ENCODE results near the gene NUDT2. TPM values are rescaled to one million over a fixed set of nuclear protein-coding genes. Genes with fewer than 3 reads are reported as not detected.

NUDT2 gene
- total and polyA plus RNA-seq, 2 donors (not counting 1 experiment from before 2014, with no cell fraction given) = 12.2 to 20.4 TPM

DNA sequence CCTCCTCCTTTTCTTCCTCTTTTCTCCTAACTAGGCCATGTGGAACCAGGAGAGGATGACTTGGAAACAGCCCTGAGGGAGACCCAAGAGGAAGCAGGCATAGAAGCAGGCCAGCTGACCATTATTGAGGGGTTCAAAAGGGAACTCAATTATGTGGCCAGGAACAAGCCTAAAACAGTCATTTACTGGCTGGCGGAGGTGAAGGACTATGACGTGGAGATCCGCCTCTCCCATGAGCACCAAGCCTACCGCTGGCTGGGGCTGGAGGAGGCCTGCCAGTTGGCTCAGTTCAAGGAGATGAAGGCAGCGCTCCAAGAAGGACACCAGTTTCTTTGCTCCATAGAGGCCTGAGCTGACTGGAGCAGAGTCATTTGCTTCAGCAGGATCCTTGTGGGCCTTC lies 13.7 kb downstream of the NUDT2 start:
- no peak for DNase-seq
- H3K4me3 ChIP-seq (ENCODE audit: control extremely low read depth in 1 of 5, extremely low read depth in 1 of 5, insufficient read depth in 1 of 5, low read depth in 2 of 5, low read length in 4 of 5) = no peak overlapping the region
- H3K4me2 ChIP-seq (replicated peaks; ENCODE audit: low read depth, low read length, poor library complexity, severe bottlenecking) = no peak overlapping the region
- H3K4me1 ChIP-seq (ENCODE audit: control insufficient read depth in 2 of 2, insufficient read depth in 2 of 2, low read length in 2 of 2) = no peaks in the 10 kb centered on the region
- no peaks in the 10 kb centered on the region for H3K27me3 ChIP-seq (replicated peaks in 1 of 4; ENCODE audit: control extremely low read depth in 1 of 4, control insufficient read depth in 3 of 4, insufficient read depth in 4 of 4, low read length in 3 of 4)
- Mint-ChIP-seq H3K4me3 (no peak overlapping the region), H3K4me1 (no peaks in the 10 kb centered on the region), H3K27ac (no peak overlapping the region), H3K27me3 (no peaks in the 10 kb centered on the region), H3K9me3 (ENCODE audit: insufficient read depth) (no peaks in the 10 kb centered on the region)
- ATAC-seq (ENCODE audit: low read depth) = no peak
- H2AFZ ChIP-seq (ENCODE audit: insufficient read depth, low read depth, low read length, poor library complexity, severe bottlenecking) = no peak overlapping the region
- POLR2A ChIA-PET = interaction anchor here (0.7 kb wide), 1 partner anchor 45 kb away, joined by 4 read pairs; no protein-coding TSS in a partner anchor
- intact Hi-C loops (cut with micrococcal nuclease) = no loop called here
- H3K79me2 ChIP-seq (ENCODE audit: control insufficient read depth, insufficient read depth, low read length) = no peaks in the 10 kb centered on the region
- peaks cover 0 to 42% of the 10 kb centered on the region in 2 experiments for H3K36me3 ChIP-seq (replicated peaks in 1 of 2; ENCODE audit: control extremely low read depth in 1 of 2, control insufficient read depth in 1 of 2, extremely low read depth in 1 of 2, insufficient read depth in 2 of 2, low read length in 1 of 2)
- H3K9ac ChIP-seq (ENCODE audit: low read length) = no peak overlapping the region
- no peak for TF ChIP-seq EZH2 (IDR thresholded peaks at IDR 0.05; ENCODE audit: borderline replicate concordance, insufficient read depth, low read depth, low read length, poor library complexity, severe bottlenecking)
- 100% methylated on average over 5 of the region's 5 CpGs for WGBS (ENCODE audit: insufficient coverage)
- CTCF ChIA-PET = interaction anchor here (1.2 to 1.8 kb wide), 2 partner anchors 11 to 34 kb away, joined by 4 to 6 read pairs; partner anchors contain the start of gene MYORG
- no peaks in the 10 kb centered on the region for H3K9me3 ChIP-seq (ENCODE audit: control extremely low read depth in 1 of 3, control insufficient read depth in 2 of 3, insufficient read depth in 1 of 3, low read length in 2 of 3)
- H4K20me1 ChIP-seq (ENCODE audit: control insufficient read depth, insufficient read depth, low read length, poor library complexity, severe bottlenecking) = no peaks in the 10 kb centered on the region
- H3K27ac ChIP-seq (ENCODE audit: low read length in 2 of 2) = no peak overlapping the region

- H2AFZ ChIP-seq (ENCODE audit: insufficient read depth, low read depth, low read length, poor library complexity, severe bottlenecking) = no peak overlapping the region
- no peaks in the 10 kb centered on the region for H3K4me1 ChIP-seq (ENCODE audit: control insufficient read depth in 2 of 2, insufficient read depth in 2 of 2, low read length in 2 of 2)
- peaks cover 0 to 41% of the 10 kb centered on the region in 2 experiments for H3K36me3 ChIP-seq (replicated peaks in 1 of 2; ENCODE audit: control extremely low read depth in 1 of 2, control insufficient read depth in 1 of 2, extremely low read depth in 1 of 2, insufficient read depth in 2 of 2, low read length in 1 of 2)
- no peak for ATAC-seq (ENCODE audit: low read depth)
- no peak overlapping the region for H3K27ac Mint-ChIP-seq
- H4K20me1 ChIP-seq (ENCODE audit: control insufficient read depth, insufficient read depth, low read length, poor library complexity, severe bottlenecking) = no peaks in the 10 kb centered on the region
- no peaks in the 10 kb centered on the region for H3K4me1 Mint-ChIP-seq
- H3K27me3 Mint-ChIP-seq = no peaks in the 10 kb centered on the region
- H3K9ac ChIP-seq (ENCODE audit: low read length) = no peak overlapping the region
- no peak for TF ChIP-seq EZH2 (IDR thresholded peaks at IDR 0.05; ENCODE audit: borderline replicate concordance, insufficient read depth, low read depth, low read length, poor library complexity, severe bottlenecking)
- no peak for TF ChIP-seq CTCF (IDR thresholded peaks at IDR 0.05)
- CTCF ChIA-PET = interaction anchor here (1.2 to 1.8 kb wide), 2 partner anchors 11 to 33 kb away, joined by 4 to 6 read pairs; partner anchors contain the start of gene MYORG
- intact Hi-C loops (cut with micrococcal nuclease) = no loop called here
- DNase-seq = no peak
- H3K4me2 ChIP-seq (replicated peaks; ENCODE audit: low read depth, low read length, poor library complexity, severe bottlenecking) = no peak overlapping the region
- no peaks in the 10 kb centered on the region for H3K9me3 ChIP-seq (ENCODE audit: control extremely low read depth in 1 of 3, control insufficient read depth in 2 of 3, insufficient read depth in 1 of 3, low read length in 2 of 3)
- WGBS (ENCODE audit: insufficient coverage) = no CpG with 5 or more reads among the region's 1 CpG
- H3K4me3 Mint-ChIP-seq = no peak overlapping the region
- H3K27me3 ChIP-seq (replicated peaks in 1 of 4; ENCODE audit: control extremely low read depth in 1 of 4, control insufficient read depth in 3 of 4, insufficient read depth in 4 of 4, low read length in 3 of 4) = no peaks in the 10 kb centered on the region
- no peak overlapping the region for H3K27ac ChIP-seq (ENCODE audit: low read length in 2 of 2)
- no peaks in the 10 kb centered on the region for H3K9me3 Mint-ChIP-seq (ENCODE audit: insufficient read depth)
- H3K4me3 ChIP-seq (ENCODE audit: control extremely low read depth in 1 of 5, extremely low read depth in 1 of 5, insufficient read depth in 1 of 5, low read depth in 2 of 5, low read length in 4 of 5) = no peak overlapping the region
- POLR2A ChIA-PET = no interaction called here
- H3K79me2 ChIP-seq (ENCODE audit: control insufficient read depth, insufficient read depth, low read length) = no peaks in the 10 kb centered on the region
These were observed 14.2 kb downstream of the NUDT2 start for GRCh38 chr9:34343605-34344004.

Measured in B cell (primary cell).